GM12872 (cell line): ENCODE measurements around the gene PDE4B.
A peak's percentile ranks its signal among the peaks of the same experiment; 100 is the strongest.

Experiments used
- CTCF ChIP-seq: IDR thresholded peaks from 3 replicates; pipeline ENCODE4 v1.5.1; 2011; ENCODE audit warnings: low read depth, mild to moderate bottlenecking, low read length, moderate library complexity; ENCODE audit not compliant: insufficient read depth

PDE4B gene

GRCh38 chr1:66337249-66337648, 544.6 kb downstream of the PDE4B start:
- TF ChIP-seq CTCF = no peak

DNA sequence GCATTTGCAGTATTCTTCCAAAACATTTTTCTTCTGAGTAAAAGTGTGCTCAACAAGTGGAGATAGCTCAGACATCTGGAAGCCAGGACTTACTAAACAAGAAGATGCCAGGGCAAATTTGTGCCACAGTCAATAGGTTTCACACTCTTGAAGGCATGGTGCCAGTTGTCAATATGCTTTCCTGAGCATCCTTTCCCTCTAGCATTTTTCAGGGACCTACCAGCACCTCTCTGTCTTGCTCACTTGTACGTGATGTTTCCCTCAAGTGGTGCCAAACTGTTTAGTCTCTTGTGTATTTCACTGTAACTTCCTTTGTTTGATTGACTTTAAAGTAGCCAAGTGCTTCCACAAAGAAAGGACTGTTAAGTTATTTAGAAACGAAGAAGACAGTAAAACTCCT, 547.2 kb downstream of the PDE4B start:
- no peak for TF ChIP-seq CTCF

- TF ChIP-seq CTCF = no peak
Observed at GRCh38 chr1:66341446-66342089, 548.9 kb downstream of the PDE4B start.

- 0 out of 3 replicates have a peak, but pooled peaks have one; percentile 5 for TF ChIP-seq CTCF
Observed at GRCh38 chr1:66342707-66343106, 550.0 kb downstream of the PDE4B start.

DNA sequence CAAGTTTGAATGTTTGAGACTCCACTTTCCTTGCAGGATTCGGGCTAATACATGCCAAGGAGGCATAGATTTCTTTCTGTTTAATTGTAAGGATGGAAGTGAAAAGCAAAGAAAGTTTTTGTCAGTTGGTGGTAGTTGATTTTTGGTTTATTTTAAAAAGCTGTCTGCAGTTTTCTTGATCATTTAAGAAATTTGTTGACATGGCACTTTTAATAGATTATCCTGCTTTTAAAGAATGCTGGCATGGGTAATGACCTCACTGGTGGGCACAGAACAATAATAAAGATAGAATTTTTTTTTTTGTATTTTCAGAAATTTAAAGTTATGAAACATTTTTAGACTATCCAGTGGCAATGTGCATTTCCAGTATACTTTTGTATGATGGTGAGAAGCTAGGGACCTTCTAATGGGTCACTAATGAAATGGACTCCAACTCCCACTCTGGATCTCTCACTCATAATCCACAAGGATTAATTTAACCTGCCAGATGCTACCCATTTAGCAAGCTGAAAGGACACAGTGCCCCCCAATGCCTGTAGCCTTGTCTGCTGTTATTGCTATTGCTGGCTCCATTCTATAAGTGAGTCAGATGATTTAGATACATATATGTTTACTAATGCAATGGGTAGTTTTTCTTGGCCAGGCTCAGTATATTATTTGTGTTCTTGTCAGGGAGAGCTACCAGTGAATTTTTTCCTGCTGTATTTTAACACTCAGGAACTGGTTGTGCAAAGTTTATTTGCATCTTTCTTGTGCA, 551.1 kb downstream of the PDE4B start:
- TF ChIP-seq CTCF = no peak; the same call in 2 of the 3 replicates

DNA sequence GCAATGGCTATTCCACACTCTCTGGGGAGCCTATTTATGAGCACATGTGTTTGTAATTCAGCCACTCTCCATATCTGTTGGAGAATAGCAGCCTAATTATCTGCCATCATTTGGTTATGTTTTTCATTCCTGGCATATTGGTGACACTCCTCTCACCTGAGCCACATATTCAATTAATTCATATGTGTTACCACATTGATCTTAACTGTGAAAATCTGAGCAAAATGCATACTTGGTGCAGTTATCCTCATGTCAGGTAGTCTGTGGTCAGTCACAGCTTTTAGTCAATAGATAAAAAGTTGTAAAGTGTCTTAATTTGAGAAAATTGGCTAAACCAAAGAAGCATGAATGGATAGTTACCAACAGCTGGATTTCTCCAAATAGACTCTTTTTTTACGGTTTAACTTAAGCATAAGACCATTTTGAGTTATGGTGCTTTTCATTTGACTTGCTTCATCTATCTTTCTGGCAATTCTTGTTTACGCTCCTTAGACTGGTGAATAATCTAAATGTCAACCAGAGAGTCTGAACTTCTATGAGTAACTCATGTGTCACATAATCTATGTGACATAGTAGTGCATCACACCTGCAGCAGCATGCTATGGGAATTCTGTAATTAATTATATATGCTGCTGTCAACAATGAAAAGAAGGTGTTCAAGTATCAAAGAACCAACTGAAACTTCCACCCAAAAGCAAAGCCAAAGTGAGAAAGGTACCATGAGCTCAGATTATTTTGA, 553.5 kb downstream of the PDE4B start:
- no peak for TF ChIP-seq CTCF

GRCh38 chr1:66346873-66347272, 554.2 kb downstream of the PDE4B start:
- TF ChIP-seq CTCF = no peak
